SKM-1 treated with dmso at 0.1 percent for 144 hours (cell line): ENCODE measurements around the gene CDH8.
"Not testable (repeated sequence)": the region's sequence is repeated elsewhere in the genome, so short reads cannot be mapped to it uniquely, and the experiment has no call there.

Experiments used
- DNase-seq: peaks from one replicate; lab custom pipeline; 2025; ENCODE audit not compliant: unreplicated experiment; lab: John Stamatoyannopoulos, UW

The CDH8 gene

GRCh38 chr16:61937646-61938045 lies 98.6 kb downstream of the CDH8 start:
- no peak for DNase-seq

- no peak for DNase-seq
These were observed 99.7 kb downstream of the CDH8 start for GRCh38 chr16:61936522-61936921.

DNA sequence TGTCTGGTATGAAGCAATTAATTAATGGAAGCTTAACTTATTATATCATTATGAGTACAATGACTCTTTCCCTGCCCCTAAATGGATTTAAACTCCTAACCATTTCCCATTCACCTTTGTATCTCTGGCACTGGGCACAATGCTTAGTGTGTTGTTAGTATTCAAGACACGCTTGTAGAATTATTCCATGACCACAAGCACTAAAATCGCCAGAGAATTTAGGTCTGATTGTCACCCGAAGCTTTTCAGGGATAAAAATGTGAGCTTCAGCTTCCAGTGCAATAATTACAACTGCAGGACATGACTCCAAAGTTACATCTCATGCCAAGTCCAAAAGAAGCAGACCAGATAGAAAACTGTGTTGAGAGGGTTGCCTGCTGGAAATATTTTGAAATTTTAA lies 101.6 kb downstream of the CDH8 start:
- no peak for DNase-seq

- DNase-seq, result no peak
These were observed 106.5 kb downstream of the CDH8 start for GRCh38 chr16:61929776-61930175.

GRCh38 chr16:61926766-61927165 lies 109.5 kb downstream of the CDH8 start:
- no peak for DNase-seq

- DNase-seq, result no peak
These were observed 112.6 kb downstream of the CDH8 start for GRCh38 chr16:61923629-61924028.

- DNase-seq, result no peak
These were observed 114.9 kb downstream of the CDH8 start for GRCh38 chr16:61921373-61921772.

- not testable (repeated sequence) for DNase-seq
These were observed 118.1 kb downstream of the CDH8 start for GRCh38 chr16:61917865-61918826.

DNA sequence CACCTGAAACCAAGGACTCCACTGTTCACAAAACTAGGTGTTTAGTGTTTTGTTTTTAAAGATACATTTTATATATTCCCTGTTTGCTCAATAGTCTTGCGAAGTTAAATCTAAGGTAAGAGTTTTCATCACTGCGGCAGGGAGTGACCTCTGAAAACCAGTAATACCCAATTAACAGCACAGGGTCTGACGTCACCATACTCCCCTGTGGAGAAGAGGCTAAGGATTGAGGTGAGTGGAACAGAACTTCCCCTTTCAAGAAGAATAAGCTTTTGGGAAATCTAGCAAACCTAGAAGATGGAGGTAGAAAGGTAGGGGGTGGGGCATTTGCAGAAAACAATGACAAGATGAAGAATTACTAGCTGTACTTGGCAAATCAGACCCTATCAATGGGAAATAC lies 120.7 kb downstream of the CDH8 start:
- no peak for DNase-seq

DNA sequence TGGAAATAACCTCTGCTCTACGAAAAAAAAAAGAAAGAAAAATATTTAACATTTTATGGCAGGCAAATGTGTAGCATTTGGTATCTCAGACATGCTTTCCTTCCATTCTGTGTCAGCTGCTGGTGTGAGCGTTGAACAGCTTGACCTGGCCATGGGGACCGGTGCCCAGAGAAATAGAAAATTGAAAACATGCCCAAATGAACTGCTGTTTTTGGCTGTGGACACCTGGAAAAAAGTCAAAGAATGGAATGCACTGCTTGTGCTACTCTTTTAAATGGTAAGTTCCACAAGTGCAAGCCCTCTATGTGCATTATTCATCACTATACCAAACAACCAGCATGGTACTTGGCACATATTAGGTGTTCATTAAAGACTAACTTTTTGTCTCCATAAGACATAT lies 127.2 kb downstream of the CDH8 start:
- no peak for DNase-seq

DNA sequence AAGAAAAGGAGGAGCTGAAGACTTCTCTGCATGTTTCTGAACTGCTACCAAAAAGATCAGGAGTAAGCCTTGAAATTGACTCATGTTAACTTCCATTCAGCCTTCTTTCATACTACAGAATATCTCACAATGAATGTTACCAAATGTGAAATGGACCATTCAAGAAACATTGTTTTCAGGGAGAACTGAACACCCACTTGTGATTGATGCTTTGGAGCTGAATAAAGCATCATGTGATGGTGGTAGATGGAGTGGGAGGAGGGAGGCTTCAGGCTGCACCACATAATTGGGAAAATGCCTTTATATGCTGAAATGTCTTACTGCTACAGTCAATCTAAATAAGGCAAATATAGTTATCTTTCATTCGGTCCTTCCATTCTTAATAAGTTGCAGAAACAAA lies 127.8 kb downstream of the CDH8 start:
- no peak for DNase-seq

- no peak for DNase-seq
These were observed 134.5 kb downstream of the CDH8 start for GRCh38 chr16:61901689-61902088.

GRCh38 chr16:61900482-61900881 lies 135.8 kb downstream of the CDH8 start:
- DNase-seq, result no peak

- DNase-seq, result no peak
These were observed 138.6 kb downstream of the CDH8 start for GRCh38 chr16:61897657-61898056.

DNA sequence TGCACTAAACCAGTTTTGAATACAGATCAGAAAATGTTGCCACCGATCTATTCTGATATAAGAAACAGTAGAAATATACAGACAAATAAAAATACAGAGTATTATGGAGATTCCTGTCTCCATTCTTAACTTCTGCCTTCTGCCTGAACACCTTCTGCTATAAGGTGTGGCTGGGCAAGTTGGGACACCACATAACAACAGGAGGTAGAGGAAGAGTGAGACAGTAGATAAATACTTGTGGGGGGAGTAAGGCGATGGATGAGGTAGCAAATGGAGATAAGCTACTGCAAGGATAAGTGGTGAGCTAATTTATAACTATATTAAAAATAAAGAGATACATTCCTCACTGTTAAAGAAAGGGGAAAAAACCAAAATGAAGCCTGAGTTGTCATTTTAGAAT lies 143.7 kb downstream of the CDH8 start:
- no peak for DNase-seq

- no peak for DNase-seq
These were observed 144.8 kb downstream of the CDH8 start for GRCh38 chr16:61891460-61891859.

- DNase-seq, result no peak
These were observed 145.9 kb downstream of the CDH8 start for GRCh38 chr16:61890386-61890785.

DNA sequence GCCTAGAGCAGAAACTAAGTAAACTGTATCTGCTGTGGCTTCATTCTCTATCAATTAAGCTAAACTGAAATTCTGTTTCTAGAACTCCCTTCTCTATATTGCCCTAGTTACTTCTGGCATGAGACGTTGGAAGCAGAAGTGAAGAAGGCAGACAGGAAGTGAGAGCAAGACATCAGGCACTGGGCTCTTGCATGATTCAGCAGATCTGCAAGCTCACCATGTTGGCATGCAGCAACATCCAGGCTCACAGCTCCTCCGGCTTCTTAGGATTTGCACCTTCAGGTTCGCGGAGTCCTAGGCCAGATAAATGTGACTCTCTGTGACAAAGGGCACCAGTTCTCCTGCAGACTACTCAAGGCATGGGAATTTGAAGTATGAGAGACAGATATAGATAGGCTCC lies 148.3 kb downstream of the CDH8 start:
- peak; percentile 83 for DNase-seq

GRCh38 chr16:61885343-61885742 lies 150.9 kb downstream of the CDH8 start:
- DNase-seq, result no peak

DNA sequence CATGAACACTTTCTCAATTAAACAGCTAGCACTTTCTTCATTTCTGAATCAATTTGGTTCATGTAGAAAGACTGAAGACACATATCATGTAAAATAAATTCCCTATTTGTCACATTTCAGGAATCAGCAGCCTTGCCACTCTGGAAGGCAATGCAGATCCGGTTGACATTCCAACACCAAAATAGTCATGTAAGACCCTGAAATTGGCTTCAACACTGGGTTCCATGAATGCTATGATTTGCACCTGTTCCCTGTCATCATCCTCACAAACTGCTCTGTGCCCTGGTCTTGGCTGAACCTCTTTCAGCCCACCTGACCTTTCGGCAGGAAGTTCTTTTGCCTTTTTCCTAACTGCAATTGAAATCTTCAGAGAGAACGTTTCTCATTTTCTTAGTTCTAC lies 156.9 kb downstream of the CDH8 start:
- no peak for DNase-seq

- no peak for DNase-seq
These were observed 158.8 kb downstream of the CDH8 start for GRCh38 chr16:61877436-61877835.

GRCh38 chr16:61872778-61873119 lies 163.5 kb downstream of the CDH8 start:
- no peak for DNase-seq
